ENCODE data around the gene PPP6R2. TPM values are rescaled to one million over a fixed set of nuclear protein-coding genes. Genes with fewer than 3 reads are reported as not detected.

PPP6R2 gene
- total RNA-seq, 2 donors from 2014 or later = 58.7 to 81.2 TPM

- H3K4me3 Mint-ChIP-seq = no peak overlapping the region
- H3K36me3 ChIP-seq (ENCODE audit: control insufficient read depth, insufficient read depth, low read length) = no peaks in the 10 kb centered on the region
- H3K36me3 Mint-ChIP-seq (ENCODE audit: low read depth) = no peaks in the 10 kb centered on the region
- no peaks in the 10 kb centered on the region for H3K9me3 Mint-ChIP-seq
- peak; percentile 17 for DNase-seq
- no peak overlapping the region for H3K27ac ChIP-seq (ENCODE audit: low read depth, low read length)
- no peaks in the 10 kb centered on the region for H3K4me1 ChIP-seq (ENCODE audit: control insufficient read depth, insufficient read depth, low read length)
- WGBS, 2 experiments (ENCODE audit: insufficient coverage in 1 of 2, insufficient read length in 1 of 2) = 96 to 100% methylated on average over 5 to 13 of the region's 13 CpGs
- peaks cover 11% of the 10 kb centered on the region for H3K9me3 ChIP-seq (ENCODE audit: control insufficient read depth, low read length)
- H3K27me3 ChIP-seq (ENCODE audit: control insufficient read depth, insufficient read depth, low read length, poor library complexity, severe bottlenecking) = no peaks in the 10 kb centered on the region
- no peak for TF ChIP-seq CTCF (conservative IDR thresholded peaks at IDR 0.05)
- no peaks in the 10 kb centered on the region for H3K4me1 Mint-ChIP-seq
- no peak overlapping the region for H3K4me3 ChIP-seq (ENCODE audit: low read length)
- H3K27ac Mint-ChIP-seq = no peak overlapping the region
- H3K9ac ChIP-seq (ENCODE audit: extremely low read depth, low read length, poor library complexity, severe bottlenecking) = no peak overlapping the region
- H3K27me3 Mint-ChIP-seq (ENCODE audit: insufficient read depth) = peaks cover 5% of the 10 kb centered on the region
These were observed 5.7 kb upstream of the PPP6R2 start for GRCh38 chr22:50337262-50338041.

- H3K9me3 ChIP-seq (ENCODE audit: control insufficient read depth, low read length) = peaks cover 11% of the 10 kb centered on the region
- Mint-ChIP-seq H3K27ac (no peak overlapping the region), H3K27me3 (ENCODE audit: insufficient read depth) (peaks cover 5% of the 10 kb centered on the region), H3K4me1 (no peaks in the 10 kb centered on the region), H3K9me3 (no peaks in the 10 kb centered on the region), H3K36me3 (ENCODE audit: low read depth) (no peaks in the 10 kb centered on the region), H3K4me3 (no peak overlapping the region)
- TF ChIP-seq CTCF (conservative IDR thresholded peaks at IDR 0.05) = no peak
- no peaks in the 10 kb centered on the region for H3K27me3 ChIP-seq (ENCODE audit: control insufficient read depth, insufficient read depth, low read length, poor library complexity, severe bottlenecking)
- WGBS, 2 experiments (ENCODE audit: insufficient coverage in 1 of 2, insufficient read length in 1 of 2) = 90 to 100% methylated on average over 1 to 5 of the region's 5 CpGs
- H3K27ac ChIP-seq (ENCODE audit: low read depth, low read length) = no peak overlapping the region
- H3K4me3 ChIP-seq (ENCODE audit: low read length) = no peak overlapping the region
- H3K9ac ChIP-seq (ENCODE audit: extremely low read depth, low read length, poor library complexity, severe bottlenecking) = no peak overlapping the region
- no peaks in the 10 kb centered on the region for H3K4me1 ChIP-seq (ENCODE audit: control insufficient read depth, insufficient read depth, low read length)
- H3K36me3 ChIP-seq (ENCODE audit: control insufficient read depth, insufficient read depth, low read length) = no peaks in the 10 kb centered on the region
- no peak for DNase-seq
These were observed 5.0 kb upstream of the PPP6R2 start for GRCh38 chr22:50338042-50338573.

- no peak overlapping the region for H3K4me3 ChIP-seq (ENCODE audit: low read length)
- no peaks in the 10 kb centered on the region for H3K36me3 Mint-ChIP-seq (ENCODE audit: low read depth)
- WGBS, 2 experiments (ENCODE audit: insufficient coverage in 1 of 2, insufficient read length in 1 of 2) = 92 to 93% methylated on average over 3 to 4 of the region's 4 CpGs
- no peak overlapping the region for H3K4me3 Mint-ChIP-seq
- H3K36me3 ChIP-seq (ENCODE audit: control insufficient read depth, insufficient read depth, low read length) = no peaks in the 10 kb centered on the region
- H3K27me3 Mint-ChIP-seq (ENCODE audit: insufficient read depth) = peaks cover 5% of the 10 kb centered on the region
- DNase-seq = no peak
- H3K27ac ChIP-seq (ENCODE audit: low read depth, low read length) = no peak overlapping the region
- H3K9ac ChIP-seq (ENCODE audit: extremely low read depth, low read length, poor library complexity, severe bottlenecking) = no peak overlapping the region
- H3K9me3 Mint-ChIP-seq = no peaks in the 10 kb centered on the region
- no peaks in the 10 kb centered on the region for H3K4me1 ChIP-seq (ENCODE audit: control insufficient read depth, insufficient read depth, low read length)
- H3K27ac Mint-ChIP-seq = no peak overlapping the region
- H3K27me3 ChIP-seq (ENCODE audit: control insufficient read depth, insufficient read depth, low read length, poor library complexity, severe bottlenecking) = no peaks in the 10 kb centered on the region
- H3K9me3 ChIP-seq (ENCODE audit: control insufficient read depth, low read length) = peaks cover 11% of the 10 kb centered on the region
- TF ChIP-seq CTCF (conservative IDR thresholded peaks at IDR 0.05) = no peak
- no peaks in the 10 kb centered on the region for H3K4me1 Mint-ChIP-seq
These were observed 4.2 kb upstream of the PPP6R2 start for GRCh38 chr22:50338860-50339462.

Data from endodermal cell (in vitro differentiated cells).